Measurements from ENCODE around the gene ASB7. TPM values are rescaled to one million over a fixed set of nuclear protein-coding genes. Genes with fewer than 3 reads are reported as not detected.

Gene ASB7
- total RNA-seq, 1 experiment from 2014 or later = 12.9 TPM

- Mint-ChIP-seq H3K36me3 (no peaks in the 10 kb centered on the region), H3K27ac (no peak overlapping the region), H3K9me3 (0 out of 2 replicates have a peak, but pooled peaks cover 6% of the 10 kb centered on the region), H3K4me1 (peaks cover 3% of the 10 kb centered on the region), H3K4me3 (no peak overlapping the region), H3K27me3 (ENCODE audit: low read depth) (no peaks in the 10 kb centered on the region)
- ChIA-PET CTCF (interaction anchor here (1.0 kb wide), 1 partner anchor 225 kb away, joined by 3 read pairs; no protein-coding TSS in a partner anchor), POLR2A (no interaction called here)
- DNase-seq (ENCODE audit: low spot score) (no peak), ATAC-seq (no peak)
- TF ChIP-seq FOXP1 (CRISPR knock-in tag; IDR thresholded peaks at IDR 0.05; ENCODE audit: borderline replicate concordance) (no peak), ZNF232 (CRISPR knock-in tag; IDR thresholded peaks at IDR 0.05) (no peak), SOX15 (CRISPR knock-in tag; IDR thresholded peaks at IDR 0.05) (no peak), ZBTB21 (CRISPR knock-in tag; IDR thresholded peaks at IDR 0.05; ENCODE audit: borderline replicate concordance) (no peak), TEAD1 (CRISPR knock-in tag; IDR thresholded peaks at IDR 0.05) (no peak), RELA (CRISPR knock-in tag; IDR thresholded peaks at IDR 0.05; ENCODE audit: borderline replicate concordance) (no peak)
- TF ChIP-seq, protein P1, sequence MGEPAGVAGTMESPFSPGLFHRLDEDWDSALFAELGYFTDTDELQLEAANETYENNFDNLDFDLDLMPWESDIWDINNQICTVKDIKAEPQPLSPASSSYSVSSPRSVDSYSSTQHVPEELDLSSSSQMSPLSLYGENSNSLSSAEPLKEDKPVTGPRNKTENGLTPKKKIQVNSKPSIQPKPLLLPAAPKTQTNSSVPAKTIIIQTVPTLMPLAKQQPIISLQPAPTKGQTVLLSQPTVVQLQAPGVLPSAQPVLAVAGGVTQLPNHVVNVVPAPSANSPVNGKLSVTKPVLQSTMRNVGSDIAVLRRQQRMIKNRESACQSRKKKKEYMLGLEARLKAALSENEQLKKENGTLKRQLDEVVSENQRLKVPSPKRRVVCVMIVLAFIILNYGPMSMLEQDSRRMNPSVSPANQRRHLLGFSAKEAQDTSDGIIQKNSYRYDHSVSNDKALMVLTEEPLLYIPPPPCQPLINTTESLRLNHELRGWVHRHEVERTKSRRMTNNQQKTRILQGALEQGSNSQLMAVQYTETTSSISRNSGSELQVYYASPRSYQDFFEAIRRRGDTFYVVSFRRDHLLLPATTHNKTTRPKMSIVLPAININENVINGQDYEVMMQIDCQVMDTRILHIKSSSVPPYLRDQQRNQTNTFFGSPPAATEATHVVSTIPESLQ (CRISPR knock-in tag; IDR thresholded peaks at IDR 0.05) = no peak
Measured at GRCh38 chr15:100692671-100693070, 90.3 kb downstream of the ASB7 start.

DNA sequence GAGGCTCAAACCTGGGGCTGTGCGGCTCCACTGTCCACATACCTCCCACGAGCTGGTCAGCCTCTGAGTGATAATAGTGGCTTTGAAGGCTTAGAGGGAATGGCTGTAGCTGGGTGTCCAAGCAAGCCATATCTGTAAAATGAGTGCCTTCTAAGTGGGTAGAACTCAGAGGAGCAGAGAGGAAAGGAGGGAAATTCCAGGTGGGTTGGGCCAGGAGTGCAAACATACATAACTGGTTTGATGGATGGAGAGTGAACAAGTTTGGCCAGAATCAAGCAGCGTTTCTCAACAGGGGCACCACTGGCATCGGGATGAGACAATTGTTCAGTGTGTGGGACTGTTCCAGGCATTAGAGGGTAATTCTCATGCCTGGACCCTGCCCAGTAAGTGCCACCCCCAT is 91.1 kb downstream of the ASB7 start:
- no peak for TF ChIP-seq ZSCAN18 (CRISPR knock-in tag; IDR thresholded peaks at IDR 0.05)
- TF ChIP-seq USF2 (CRISPR knock-in tag; IDR thresholded peaks at IDR 0.05) = no peak
- no peak for TF ChIP-seq KAT7 (CRISPR knock-in tag; IDR thresholded peaks at IDR 0.05; ENCODE audit: borderline replicate concordance)
- no peak for TF ChIP-seq SOX15 (CRISPR knock-in tag; IDR thresholded peaks at IDR 0.05)
- TF ChIP-seq FOXK1 (CRISPR knock-in tag; IDR thresholded peaks at IDR 0.05) = no peak
- TF ChIP-seq GABPB1 (CRISPR knock-in tag; IDR thresholded peaks at IDR 0.05) = no peak
- TF ChIP-seq USF1 (CRISPR knock-in tag; IDR thresholded peaks at IDR 0.05) = no peak
- ChIA-PET CTCF (interaction anchor here (1.3 kb wide), 1 partner anchor 179 kb away, joined by 5 read pairs; no protein-coding TSS in a partner anchor), POLR2A (no interaction called here)
- Mint-ChIP-seq H3K4me1 (no peaks in the 10 kb centered on the region), H3K36me3 (no peaks in the 10 kb centered on the region), H3K4me3 (no peak overlapping the region), H3K27ac (no peak overlapping the region), H3K27me3 (ENCODE audit: low read depth) (no peaks in the 10 kb centered on the region), H3K9me3 (0 out of 2 replicates have a peak, but pooled peaks cover 6% of the 10 kb centered on the region)
- ATAC-seq (no peak), DNase-seq (ENCODE audit: low spot score) (no peak)

DNA sequence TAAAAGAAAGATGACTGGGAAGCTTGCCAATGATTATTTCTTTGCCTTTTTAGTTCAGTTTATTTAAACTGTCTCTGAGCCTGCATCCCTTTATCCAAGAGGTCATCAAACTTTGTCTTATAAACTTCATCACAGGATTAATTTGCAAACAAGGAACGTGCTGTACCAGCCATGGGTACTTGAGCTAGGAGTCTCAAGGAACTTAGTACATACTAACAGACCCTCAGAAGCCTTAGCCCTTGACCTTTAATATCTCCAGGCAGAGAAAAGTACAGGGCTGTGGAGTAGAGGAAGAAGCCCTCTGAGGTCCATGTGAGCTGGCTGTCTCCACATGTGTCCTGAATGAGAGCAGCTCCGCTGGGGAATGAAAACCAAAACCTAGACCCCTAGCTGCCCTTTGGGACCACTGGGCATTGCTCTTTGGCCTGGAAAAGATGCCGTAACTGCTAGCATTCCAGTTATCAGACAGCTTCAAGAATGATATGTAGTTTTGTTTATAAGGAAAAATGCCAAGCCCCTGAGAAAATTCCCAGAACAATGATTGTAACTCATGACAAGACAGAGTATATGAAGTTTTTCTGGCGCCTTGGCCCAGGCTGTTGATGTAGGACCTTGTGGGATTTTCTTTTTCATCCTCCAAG is 92.1 kb downstream of the ASB7 start:
- DNase-seq (ENCODE audit: low spot score) = no peak
- ChIA-PET POLR2A (no interaction called here), CTCF (interaction anchor here (1.2 to 1.3 kb wide), 2 partner anchors 42 to 178 kb away, joined by 3 to 5 read pairs; no protein-coding TSS in a partner anchor)
- Mint-ChIP-seq H3K27me3 (ENCODE audit: low read depth) (no peaks in the 10 kb centered on the region), H3K4me3 (no peak overlapping the region), H3K4me1 (no peaks in the 10 kb centered on the region), H3K36me3 (no peaks in the 10 kb centered on the region), H3K27ac (no peak overlapping the region), H3K9me3 (0 out of 2 replicates have a peak, but pooled peaks cover 6% of the 10 kb centered on the region)
- no peak for ATAC-seq
- TF ChIP-seq, protein P2, sequence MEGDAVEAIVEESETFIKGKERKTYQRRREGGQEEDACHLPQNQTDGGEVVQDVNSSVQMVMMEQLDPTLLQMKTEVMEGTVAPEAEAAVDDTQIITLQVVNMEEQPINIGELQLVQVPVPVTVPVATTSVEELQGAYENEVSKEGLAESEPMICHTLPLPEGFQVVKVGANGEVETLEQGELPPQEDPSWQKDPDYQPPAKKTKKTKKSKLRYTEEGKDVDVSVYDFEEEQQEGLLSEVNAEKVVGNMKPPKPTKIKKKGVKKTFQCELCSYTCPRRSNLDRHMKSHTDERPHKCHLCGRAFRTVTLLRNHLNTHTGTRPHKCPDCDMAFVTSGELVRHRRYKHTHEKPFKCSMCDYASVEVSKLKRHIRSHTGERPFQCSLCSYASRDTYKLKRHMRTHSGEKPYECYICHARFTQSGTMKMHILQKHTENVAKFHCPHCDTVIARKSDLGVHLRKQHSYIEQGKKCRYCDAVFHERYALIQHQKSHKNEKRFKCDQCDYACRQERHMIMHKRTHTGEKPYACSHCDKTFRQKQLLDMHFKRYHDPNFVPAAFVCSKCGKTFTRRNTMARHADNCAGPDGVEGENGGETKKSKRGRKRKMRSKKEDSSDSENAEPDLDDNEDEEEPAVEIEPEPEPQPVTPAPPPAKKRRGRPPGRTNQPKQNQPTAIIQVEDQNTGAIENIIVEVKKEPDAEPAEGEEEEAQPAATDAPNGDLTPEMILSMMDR (IDR thresholded peaks at IDR 0.05) = no peak
- TF ChIP-seq E2F1 (CRISPR knock-in tag; IDR thresholded peaks at IDR 0.05) (no peak), NFYB (CRISPR knock-in tag; conservative IDR thresholded peaks at IDR 0.05; ENCODE audit: low read depth) (no peak), MAX (CRISPR knock-in tag; IDR thresholded peaks at IDR 0.05) (no peak), STAT6 (CRISPR knock-in tag; conservative IDR thresholded peaks at IDR 0.05; ENCODE audit: low read depth) (no peak)
- TF ChIP-seq, protein P3, sequence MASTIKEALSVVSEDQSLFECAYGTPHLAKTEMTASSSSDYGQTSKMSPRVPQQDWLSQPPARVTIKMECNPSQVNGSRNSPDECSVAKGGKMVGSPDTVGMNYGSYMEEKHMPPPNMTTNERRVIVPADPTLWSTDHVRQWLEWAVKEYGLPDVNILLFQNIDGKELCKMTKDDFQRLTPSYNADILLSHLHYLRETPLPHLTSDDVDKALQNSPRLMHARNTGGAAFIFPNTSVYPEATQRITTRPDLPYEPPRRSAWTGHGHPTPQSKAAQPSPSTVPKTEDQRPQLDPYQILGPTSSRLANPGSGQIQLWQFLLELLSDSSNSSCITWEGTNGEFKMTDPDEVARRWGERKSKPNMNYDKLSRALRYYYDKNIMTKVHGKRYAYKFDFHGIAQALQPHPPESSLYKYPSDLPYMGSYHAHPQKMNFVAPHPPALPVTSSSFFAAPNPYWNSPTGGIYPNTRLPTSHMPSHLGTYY (CRISPR knock-in tag; IDR thresholded peaks at IDR 0.05) = no peak

Measured in WTC11 (cell line).